Gastrocnemius medialis (tissue), 4 donors: ENCODE data around the gene BMF.

Source experiments
- CTCF ChIP-seq, 5 experiments: fragments of 450-650 bp in 3 of 5; fragments of 200-600 bp in 2 of 5; sonication (generic) in 2 of 5; IDR thresholded peaks in 4 of 5; conservative IDR thresholded peaks in 1 of 5; 1 replicate in 4 of 5; 2 replicates in 1 of 5; pipeline ENCODE4 v1.5.1; 2016 to 2019; ENCODE audit warnings: antibody characterized with exemption in 5 of 5, mild to moderate bottlenecking in 3 of 5, moderate library complexity in 3 of 5
- POLR2A ChIP-seq, 2 donors: fragments of 450-650 bp; IDR thresholded peaks; one replicate each; pipeline ENCODE4 v1.6.1; 2017; ENCODE audit warnings: antibody characterized with exemption in 2 of 2, mild to moderate bottlenecking in 2 of 2, moderate library complexity in 2 of 2

- TF ChIP-seq CTCF (IDR thresholded peaks at IDR 0.05 in 4 of 5, conservative IDR thresholded peaks at IDR 0.05 in 1 of 5) (no peak), POLR2A (IDR thresholded peaks at IDR 0.05) (no peak)
These were observed 21.4 kb upstream of the BMF start for GRCh38 chr15:40130118-40130517.
